Posterior vena cava (tissue), 2 donors: ENCODE data around the gene PLSCR3. TPM values are rescaled to one million over a fixed set of nuclear protein-coding genes. Genes with fewer than 3 reads are reported as not detected.

Experiments
- DNase-seq: peaks from one replicate; pipeline ENCODE4 v3.0.0-alpha.2; 2020; ENCODE audit warnings: low spot score
- intact Hi-C, 2 donors: fragments of 100-400 bp; cut with DNase I; formaldehyde crosslinking; loops; one replicate each; pipeline versions ENCODE4 v1.14.1 to v1.14.2; 2022 to 2023
- total RNA-seq, 2 donors: library from RNA; stranded (reverse); fragmentation: NEBNext Ultra II Directional; extraction: Animal tissue kit (Norgen Biotek cat#: 25700); gene quantifications; one replicate each; pipeline ENCODE4 v1.2.1, GENCODE V29; 2021
- donor health status: DM: yes; HTN: yes; CAD: no.
- donor health status: DM: yes; HTN: yes; CAD: no.

PLSCR3 gene
- total RNA-seq, 2 donors from 2014 or later, result 31.8 to 37.6 TPM

DNA sequence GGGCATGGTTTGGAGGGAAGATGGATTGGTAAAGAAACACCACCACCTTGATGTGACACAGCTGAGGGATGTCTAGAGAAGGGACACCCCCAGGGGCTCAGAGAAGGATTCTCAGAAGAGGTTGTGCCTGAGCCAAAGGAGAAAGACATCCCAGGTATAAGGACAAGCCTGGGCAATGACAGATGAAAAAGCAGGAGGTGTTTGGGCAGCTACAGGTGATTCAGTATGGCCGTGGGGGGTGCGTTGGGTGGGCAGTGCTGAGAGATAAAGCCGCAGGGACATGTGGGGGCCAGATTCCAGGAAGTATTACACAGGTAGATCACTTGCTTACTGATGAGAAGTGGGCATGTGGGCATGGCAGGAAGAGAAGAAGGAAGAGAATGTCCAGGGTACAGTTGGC, 32.4 kb downstream of the PLSCR3 start:
- intact Hi-C loops, result no loop called here
- no peak for DNase-seq

DNA sequence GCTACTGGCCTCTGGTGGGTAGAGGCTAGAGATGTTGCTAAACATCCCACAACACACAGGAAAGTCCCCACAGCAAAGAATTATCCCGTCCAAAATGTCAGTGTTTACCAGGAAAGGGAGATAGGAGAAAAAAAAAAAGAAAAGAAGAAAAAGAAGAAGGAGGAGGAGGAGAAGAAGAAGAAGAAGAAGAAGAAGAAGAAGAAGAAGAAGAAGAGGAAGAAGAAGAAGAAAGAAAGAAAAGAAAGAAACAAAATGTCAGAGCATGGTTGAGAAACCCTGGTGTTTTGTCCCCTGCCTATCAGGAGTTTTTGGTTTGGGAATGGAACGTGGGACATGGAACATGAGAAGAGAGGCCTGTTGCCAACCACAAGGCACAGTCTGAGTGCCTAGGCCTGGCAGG, 36.9 kb downstream of the PLSCR3 start:
- DNase-seq, result no peak
- intact Hi-C loops, result loop anchor here in 1 of 2 donors (5.0 to 10.0 kb wide), 3 partner anchors 77 to 207 kb away; partner anchors contain the start of genes FGF11, SENP3 and TMEM102

DNA sequence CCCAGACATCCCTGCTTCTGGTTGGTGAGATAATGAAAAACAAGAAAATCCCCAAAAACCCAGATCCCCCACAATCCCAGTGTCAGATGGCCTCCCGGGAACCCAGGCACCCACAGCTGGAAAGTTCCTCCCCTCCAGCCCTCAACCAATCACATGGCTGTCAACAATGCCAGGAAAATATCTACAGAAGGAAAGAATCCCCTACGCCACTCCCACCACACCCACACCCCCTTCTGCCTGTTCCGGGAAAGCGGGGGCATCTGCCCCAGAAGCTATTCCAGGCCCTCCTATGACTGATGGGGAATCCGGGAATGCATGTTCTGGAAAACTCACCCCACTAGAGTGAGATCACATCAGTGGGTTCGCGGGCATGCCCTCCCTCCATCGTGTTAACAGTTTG, 37.6 kb downstream of the PLSCR3 start:
- no peak for DNase-seq
- intact Hi-C loops, result loop anchor here in 1 of 2 donors (5.0 to 10.0 kb wide), 3 partner anchors 78 to 208 kb away; partner anchors contain the start of genes FGF11, SENP3 and TMEM102

DNA sequence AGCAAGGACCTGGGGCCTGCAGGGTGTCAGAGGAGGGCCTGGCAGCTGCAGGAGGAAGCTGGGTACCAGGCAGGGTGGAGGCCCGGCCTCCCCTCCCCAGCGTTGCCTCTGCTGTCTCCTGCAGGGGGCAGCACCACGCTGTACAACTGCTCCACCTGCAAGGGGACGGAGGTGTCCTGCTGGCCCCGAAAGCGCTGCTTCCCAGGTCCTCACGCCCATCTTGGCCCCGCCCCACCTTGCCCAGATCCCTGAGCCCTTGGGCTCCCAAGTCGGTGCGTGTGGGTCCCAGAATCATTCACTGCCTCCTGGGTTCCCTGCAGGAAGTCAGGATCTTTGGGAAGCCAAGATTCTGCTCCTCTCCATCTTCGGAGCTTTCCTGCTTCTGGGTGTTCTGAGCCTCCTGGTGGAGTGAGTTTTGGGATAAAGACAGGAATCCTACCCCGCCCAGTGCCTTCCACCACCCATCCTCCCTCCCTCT, 38.2 kb downstream of the PLSCR3 start:
- DNase-seq, result peak; percentile 91

DNA sequence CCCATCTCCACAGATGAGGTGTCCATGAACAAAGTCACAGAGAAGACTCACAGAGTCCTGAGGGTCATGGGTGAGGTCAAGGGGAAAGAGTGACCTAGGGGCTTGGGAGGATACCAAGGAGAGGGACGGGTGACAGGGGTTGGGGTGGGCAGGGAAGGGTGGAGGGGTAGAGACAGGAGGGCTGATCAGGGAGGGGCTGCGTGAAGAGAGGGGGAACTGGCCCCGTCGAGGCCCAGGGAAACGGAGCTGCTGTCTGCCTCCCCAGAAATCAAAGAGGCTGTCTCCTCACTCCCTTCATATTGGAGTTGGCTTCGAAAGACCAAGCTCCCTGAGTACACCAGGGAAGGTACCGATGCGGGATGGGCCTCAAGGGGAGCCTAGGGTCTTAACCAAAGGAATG, 38.8 kb downstream of the PLSCR3 start:
- no peak for DNase-seq
- intact Hi-C loops, result loop anchor here in 1 of 2 donors (5.0 to 10.0 kb wide), 3 partner anchors 79 to 209 kb away; partner anchors contain the start of genes FGF11, SENP3 and TMEM102

More for the DNA sequence above, 38.2 kb downstream of the PLSCR3 start:
- intact Hi-C loops, result loop anchor here in 1 of 2 donors (5.0 to 10.0 kb wide), 3 partner anchors 79 to 209 kb away; partner anchors contain the start of genes FGF11, SENP3 and TMEM102

DNA sequence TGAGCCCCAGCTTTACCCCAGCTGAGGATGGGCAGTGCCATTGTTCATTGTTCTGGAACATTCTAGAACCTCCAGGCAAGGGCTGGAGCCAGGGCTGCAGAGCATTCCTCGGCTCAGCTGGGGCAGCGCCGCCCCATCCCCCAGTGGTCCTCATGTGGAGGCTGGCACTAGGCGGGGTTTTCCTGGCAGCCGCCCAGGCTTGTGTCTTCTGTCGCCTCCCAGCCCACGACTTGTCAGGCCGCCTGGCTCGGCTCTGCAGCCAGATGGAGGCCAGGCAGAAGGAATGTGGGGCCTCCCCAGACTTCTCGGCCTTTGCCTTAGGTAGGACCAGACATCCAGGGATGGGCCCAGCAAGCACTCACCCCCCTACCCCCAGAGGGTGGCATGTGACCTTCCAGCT, 39.3 kb downstream of the PLSCR3 start, which contains the start of gene TMEM95:
TMEM95 (plus strand) TSS at position 104 of the 400 bp plus-strand sequence; CDS start at position 153, 49 bp downstream.
- intact Hi-C loops, result loop anchor here in 1 of 2 donors (5.0 to 10.0 kb wide), 3 partner anchors 80 to 210 kb away; partner anchors contain the start of genes FGF11, SENP3 and TMEM102

DNA sequence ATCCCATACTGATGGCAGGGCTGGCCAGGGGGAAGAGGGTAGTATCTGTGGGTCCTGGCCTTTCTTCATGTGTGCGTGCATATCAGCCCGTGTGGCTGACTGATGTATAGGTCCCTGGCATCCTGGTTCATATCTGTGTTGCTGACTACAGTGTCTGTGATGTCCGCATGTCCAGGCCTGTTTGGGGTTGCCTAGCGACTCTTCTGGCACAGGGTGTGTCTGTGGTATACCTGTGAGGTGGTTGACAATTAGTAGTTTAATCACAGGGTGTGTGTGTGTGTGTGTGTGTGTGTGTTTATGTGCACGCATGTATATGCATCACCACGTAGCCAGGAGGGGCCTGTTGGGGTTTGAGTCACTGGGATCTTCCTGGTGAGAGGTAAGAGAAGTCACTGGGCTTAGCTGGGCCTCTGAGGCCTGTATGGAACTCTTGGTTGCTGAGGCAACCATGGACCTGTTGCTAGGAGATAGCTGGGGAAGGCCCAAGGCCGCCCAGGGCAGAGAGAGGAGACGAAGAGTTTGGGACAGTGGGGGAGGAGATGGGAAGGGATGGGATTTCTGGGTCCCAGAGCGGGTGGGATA, 40.0 kb downstream of the PLSCR3 start:
- intact Hi-C loops, result loop anchor here in 1 of 2 donors (10.0 kb wide), 2 partner anchors 80 to 210 kb away; partner anchors contain the start of genes FGF11, SENP3 and TMEM102
- no peak for DNase-seq

More for the DNA sequence above, 39.3 kb downstream of the PLSCR3 start, which contains the start of gene TMEM95:
- no peak for DNase-seq

DNA sequence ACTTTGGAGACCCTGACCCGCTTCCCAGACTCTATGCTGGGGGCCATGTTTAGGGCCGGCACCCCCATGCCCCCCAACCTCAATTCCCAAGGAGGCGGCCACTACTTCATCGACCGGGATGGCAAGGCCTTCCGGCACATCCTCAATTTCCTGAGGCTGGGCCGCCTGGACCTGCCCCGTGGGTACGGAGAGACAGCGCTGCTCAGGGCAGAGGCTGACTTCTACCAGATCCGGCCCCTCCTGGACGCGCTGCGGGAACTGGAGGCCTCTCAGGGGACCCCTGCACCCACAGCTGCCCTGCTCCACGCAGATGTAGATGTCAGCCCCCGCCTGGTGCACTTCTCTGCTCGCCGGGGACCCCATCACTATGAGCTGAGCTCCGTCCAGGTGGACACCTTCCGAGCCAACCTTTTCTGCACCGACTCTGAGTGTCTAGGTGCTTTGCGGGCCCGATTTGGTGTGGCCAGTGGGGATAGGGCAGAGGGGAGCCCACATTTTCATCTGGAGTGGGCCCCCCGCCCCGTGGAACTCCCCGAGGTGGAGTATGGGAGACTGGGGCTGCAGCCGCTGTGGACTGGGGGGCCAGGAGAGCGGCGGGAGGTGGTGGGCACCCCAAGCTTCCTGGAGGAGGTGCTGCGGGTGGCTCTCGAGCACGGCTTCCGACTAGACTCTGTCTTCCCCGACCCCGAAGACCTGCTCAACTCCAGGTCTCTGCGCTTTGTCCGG, 41.3 kb downstream of the PLSCR3 start:
- DNase-seq, result no peak
- intact Hi-C loops, result loop anchor here in 1 of 2 donors (10.0 kb wide), 2 partner anchors 82 to 212 kb away; partner anchors contain the start of genes FGF11, SENP3 and TMEM102

DNA sequence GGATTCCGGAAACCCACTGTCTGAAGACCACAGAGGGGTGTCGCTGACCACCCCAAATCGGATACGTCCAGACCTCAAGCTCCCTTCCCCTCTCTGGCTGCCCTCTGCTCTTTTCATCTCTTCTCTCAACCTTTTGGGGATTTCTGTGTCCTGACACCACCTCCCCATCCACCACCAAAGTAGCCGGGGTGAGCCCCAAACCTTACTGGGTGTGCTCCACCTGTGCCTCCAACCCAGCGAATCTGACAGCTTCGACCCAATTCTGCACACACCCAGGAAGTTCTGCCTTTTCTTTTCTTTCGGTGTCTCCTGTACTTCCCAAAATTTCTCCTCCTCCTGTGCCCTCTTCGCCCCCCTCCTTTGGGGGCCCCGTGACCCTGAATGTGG, 41.8 kb downstream of the PLSCR3 start:
- intact Hi-C loops, result loop anchor here in 1 of 2 donors (10.0 kb wide), 2 partner anchors 82 to 212 kb away; partner anchors contain the start of genes FGF11, SENP3 and TMEM102
- DNase-seq, result no peak

DNA sequence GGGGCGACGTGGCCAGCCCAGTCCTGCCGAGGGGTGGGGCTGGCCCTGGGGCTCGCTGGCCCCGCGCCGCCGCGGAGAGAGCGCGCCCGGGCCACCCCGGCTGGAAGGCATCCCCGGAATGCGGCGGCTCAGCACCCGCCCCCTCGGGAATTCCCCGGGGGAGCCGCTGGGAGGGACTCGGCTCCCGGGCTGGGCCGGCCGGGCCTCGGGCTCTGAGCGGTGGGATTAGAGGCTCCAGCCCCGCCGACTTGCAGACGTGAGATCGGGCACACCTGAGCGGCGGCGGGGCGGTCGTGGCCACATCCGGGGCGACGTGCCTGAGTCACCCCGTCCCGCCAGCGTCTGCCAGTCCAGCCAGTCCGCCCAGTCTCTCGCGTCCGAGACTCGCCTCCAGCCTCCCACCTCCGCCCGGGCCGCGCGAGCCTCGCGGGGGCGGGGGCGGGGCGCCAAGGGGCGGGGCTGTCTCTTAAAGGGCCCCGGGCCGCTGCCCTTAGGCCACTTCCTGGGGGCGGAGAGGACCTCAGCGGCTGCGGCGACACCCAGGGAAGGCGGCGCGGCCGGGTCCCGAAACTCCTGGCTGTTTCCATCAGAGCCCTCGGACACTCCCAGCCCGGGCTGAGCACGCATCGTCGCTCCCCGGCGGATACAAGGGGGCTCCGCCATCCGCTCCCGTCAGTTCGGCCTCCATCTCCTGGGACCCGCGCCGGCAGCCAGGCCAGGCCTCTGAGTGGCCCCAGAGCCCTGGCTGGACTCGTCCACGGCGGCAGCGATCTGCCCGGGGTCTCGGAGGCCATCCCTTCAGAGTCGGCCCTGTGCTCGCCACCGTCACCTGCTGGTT, 42.4 kb downstream of the PLSCR3 start, which contains the start of gene KCTD11:
KCTD11 (plus strand) TSS at position 498 of the 838 bp plus-strand sequence.
- intact Hi-C loops, result loop anchor here in 1 of 2 donors (10.0 kb wide), 2 partner anchors 83 to 213 kb away; partner anchors contain the start of genes FGF11, SENP3 and TMEM102
- DNase-seq, result peak; percentile 98

DNA sequence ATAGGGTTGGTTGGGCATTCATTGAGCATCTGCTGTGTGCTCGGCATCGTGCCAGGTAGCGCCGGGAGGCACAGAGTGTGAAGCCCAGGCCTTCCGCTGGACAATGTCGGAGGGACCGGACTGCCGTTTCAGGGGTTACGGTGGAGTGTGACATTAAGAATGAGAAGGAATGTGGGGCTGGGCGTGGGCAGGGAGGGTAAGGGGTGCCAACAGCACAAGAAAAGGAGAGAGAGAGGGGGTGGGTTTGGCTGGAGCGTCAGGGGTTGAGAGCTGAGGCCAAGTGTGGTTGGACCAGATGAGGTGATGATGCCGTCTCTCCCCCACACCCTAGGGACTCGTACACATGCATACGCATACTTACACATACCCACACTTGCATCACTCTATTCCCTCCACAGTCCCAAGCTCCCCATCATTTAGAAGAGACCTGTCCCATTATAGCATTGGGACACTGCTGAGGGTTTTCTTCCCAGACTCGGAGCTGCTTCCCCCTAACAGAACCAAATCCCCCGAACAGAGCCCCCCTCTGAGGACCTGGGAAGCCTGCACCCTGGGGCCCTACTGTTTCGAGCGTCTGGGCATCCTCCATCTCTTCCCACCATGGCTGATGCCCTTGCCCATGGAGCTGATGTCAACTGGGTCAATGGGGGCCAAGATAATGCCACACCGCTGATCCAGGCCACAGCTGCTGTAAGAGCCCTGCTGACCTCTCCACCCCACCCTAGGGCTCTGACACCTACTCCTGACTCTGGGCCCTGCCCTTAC, 45.7 kb downstream of the PLSCR3 start:
- DNase-seq, result no peak
- intact Hi-C loops, result loop anchor here (5.0 to 10.0 kb wide), 2 partner anchors 54 to 96 kb away; partner anchors contain the start of genes CTDNEP1 (in 1 of the 2), ELP5 (in 1 of the 2) and YBX2 (in 1 of the 2)

DNA sequence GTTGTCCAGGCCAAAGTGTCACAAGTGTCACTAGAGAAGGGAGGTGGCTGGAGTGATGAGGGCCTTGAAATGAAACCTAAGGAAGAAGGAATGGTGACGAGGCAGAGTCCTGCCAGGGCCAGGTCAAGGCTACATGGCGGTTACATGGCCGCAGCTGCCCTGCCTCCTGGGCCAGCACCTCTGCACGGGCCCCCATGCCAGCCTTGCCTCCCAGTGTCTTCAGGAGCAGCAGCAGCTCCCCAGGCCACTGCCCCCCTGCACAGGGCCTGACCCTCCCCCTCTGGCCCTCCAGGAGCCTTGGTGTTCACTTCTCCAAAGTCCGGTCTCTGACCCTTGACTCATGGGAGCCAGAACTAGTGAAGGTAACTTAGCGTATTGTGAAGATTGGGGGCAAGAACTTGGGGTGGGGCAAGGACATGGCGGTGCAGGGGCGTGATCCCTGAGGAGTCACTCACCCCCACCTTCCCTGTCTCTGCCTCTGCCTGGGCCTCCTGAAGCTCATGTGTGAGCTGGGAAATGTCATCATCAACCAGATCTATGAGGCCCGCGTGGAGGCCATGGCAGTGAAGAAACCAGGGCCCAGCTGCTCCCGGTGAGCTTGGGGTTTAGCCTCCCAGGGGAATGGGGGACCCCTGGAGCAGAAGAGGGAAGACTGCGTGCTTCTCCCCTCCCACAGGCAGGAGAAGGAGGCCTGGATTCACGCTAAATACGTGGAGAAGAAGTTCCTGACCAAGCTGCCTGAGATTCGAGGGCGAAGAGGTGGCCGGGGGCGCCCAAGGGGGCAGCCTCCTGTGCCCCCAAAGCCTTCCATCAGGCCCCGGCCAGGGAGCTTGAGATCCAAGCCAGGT, 46.5 kb downstream of the PLSCR3 start:
- no peak for DNase-seq
- intact Hi-C loops, result loop anchor here (5.0 to 10.0 kb wide), 2 partner anchors 53 to 96 kb away; partner anchors contain the start of genes CTDNEP1 (in 1 of the 2), ELP5 (in 1 of the 2) and YBX2 (in 1 of the 2)

DNA sequence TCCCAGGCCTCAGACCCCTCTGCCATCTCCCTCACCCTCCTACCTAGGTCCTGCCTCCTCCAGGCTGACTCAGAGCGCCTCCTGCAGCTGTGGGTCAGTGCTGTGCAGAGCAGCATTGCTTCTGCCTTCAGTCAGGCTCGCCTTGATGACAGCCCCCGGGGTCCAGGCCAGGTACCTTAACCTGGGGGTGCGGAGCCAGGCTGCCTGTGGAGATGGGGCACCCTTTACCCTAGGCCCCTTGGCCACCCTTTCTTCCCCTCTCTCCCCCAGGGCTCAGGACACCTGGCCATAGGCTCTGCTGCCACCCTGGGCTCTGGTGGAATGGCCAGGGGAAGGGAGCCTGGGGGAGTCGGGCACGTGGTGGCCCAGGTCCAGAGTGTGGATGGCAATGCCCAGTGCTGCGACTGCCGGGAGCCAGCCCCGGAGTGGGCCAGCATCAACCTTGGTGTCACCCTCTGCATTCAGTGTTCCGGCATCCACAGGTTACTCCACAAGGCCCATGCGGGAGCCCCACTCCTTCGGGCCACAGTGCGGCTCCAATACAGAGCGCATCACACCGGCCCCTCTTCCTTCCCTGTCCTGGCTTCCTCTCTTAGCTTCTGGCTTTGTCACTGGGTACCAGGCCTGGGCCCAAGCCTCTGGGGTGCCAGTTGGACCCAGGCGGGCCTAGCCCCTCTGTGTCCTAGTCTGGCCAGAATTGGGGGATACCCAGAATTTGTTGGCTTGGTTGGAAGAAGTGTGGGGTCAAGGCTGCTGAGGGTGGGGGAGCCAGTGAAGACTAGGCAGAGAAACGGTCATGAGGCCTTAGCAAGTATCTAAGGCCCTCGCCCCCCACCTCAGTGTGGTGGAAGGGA, 47.3 kb downstream of the PLSCR3 start:
- intact Hi-C loops, result loop anchor here (5.0 to 10.0 kb wide), 2 partner anchors 52 to 95 kb away; partner anchors contain the start of genes CTDNEP1 (in 1 of the 2), ELP5 (in 1 of the 2) and YBX2 (in 1 of the 2)
- DNase-seq, result no peak

DNA sequence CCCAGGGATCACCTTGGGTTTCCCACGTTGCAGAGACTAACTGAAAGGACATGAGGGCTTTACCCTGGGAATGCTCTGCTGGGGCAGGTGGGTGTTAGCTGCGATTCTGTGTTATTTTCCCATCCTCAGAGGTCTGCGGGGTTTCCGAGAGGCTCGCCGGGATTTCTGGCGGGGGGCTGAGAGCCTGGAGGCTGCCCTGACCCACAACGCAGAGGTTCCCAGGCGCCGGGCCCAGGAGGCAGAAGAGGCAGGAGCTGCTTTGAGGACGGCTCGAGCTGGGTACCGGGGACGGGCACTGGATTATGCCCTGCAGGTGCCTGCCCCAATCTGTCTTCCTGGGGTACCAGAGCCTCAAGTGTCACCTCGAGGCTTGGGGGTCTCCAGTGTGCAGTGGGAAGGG, 51.1 kb downstream of the PLSCR3 start:
- intact Hi-C loops, result loop anchor here in 1 of 2 donors (10.0 kb wide), 1 partner anchor 48 kb away; the partner anchor contains the start of gene YBX2
- no peak for DNase-seq

DNA sequence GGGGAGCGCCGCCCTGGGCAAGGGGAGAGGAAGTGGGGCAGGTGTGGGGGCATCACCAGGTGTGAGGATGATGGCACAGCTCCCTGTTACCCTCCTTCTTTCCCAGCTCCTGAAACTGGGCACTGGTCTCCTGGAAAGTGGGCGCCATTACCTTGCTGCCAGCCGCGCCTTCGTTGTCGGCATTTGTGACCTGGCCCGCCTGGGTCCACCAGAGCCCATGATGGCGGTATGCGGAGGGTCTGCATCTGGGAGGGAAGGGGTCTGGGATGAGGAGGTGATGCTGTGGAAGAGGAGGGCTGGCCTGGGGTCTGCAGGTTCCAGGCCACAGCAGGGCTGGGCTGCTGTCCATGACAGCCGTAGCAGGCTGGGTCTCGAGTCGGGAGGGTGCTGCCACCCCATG, 52.5 kb downstream of the PLSCR3 start:
- no peak for DNase-seq
- intact Hi-C loops, result loop anchor here in 1 of 2 donors (10.0 kb wide), 1 partner anchor 47 kb away; the partner anchor contains the start of gene YBX2
